GM12801 (cell line): ENCODE data around the gene FRAS1.

ENCODE experiments used
- CTCF ChIP-seq: IDR thresholded peaks from one replicate; pipeline ENCODE4 v1.5.1; 2011; ENCODE audit warnings: control low read depth; ENCODE audit not compliant: insufficient read length; ENCODE audit errors: extremely low read depth

FRAS1 gene

GRCh38 chr4:78512357-78512920, 455.3 kb downstream of the FRAS1 start:
- TF ChIP-seq CTCF, result no peak

GRCh38 chr4:78513411-78513975, 456.4 kb downstream of the FRAS1 start:
- no peak for TF ChIP-seq CTCF

- TF ChIP-seq CTCF, result no peak
Measured at GRCh38 chr4:78517050-78517652, 460.0 kb downstream of the FRAS1 start.

- TF ChIP-seq CTCF, result no peak
Measured at GRCh38 chr4:78518561-78518960, 461.4 kb downstream of the FRAS1 start.

- no peak for TF ChIP-seq CTCF
Measured at GRCh38 chr4:78519962-78520361, 462.8 kb downstream of the FRAS1 start.

GRCh38 chr4:78520808-78521226, 463.7 kb downstream of the FRAS1 start:
- no peak for TF ChIP-seq CTCF

GRCh38 chr4:78524009-78524408, 466.9 kb downstream of the FRAS1 start:
- no peak for TF ChIP-seq CTCF
